Transverse colon (tissue), 4 donors: ENCODE data around the gene SQOR.

ENCODE experiments used
- CTCF ChIP-seq, 5 experiments: fragments of 200-600 bp in 3 of 5; fragments of 450-650 bp in 2 of 5; sonication (generic) in 3 of 5; IDR thresholded peaks; 1 replicate in 2 of 5; 2 replicates in 3 of 5; pipeline ENCODE4 v1.5.1; 2016 to 2017; ENCODE audit warnings: antibody characterized with exemption in 5 of 5, inconsistent platforms in 3 of 5, mild to moderate bottlenecking in 2 of 5, moderate library complexity in 1 of 5
- EP300 ChIP-seq: sonication (generic); formaldehyde crosslinking; IDR thresholded peaks from one replicate; pipeline ENCODE4 v1.6.1; 2017; ENCODE audit warnings: antibody characterized with exemption, low read depth
- POLR2A ChIP-seq: fragments of 450-650 bp; IDR thresholded peaks from one replicate; pipeline ENCODE4 v1.6.1; 2016; ENCODE audit warnings: antibody characterized with exemption, mild to moderate bottlenecking, moderate library complexity
- POLR2AphosphoS5 ChIP-seq, 3 donors: sonication (generic); formaldehyde crosslinking; IDR thresholded peaks; one replicate each; pipeline ENCODE4 v1.6.1; 2016; ENCODE audit warnings: antibody characterized with exemption in 3 of 3

- no peak for TF ChIP-seq CTCF (IDR thresholded peaks at IDR 0.05)
- TF ChIP-seq POLR2A = no peak
- peak; percentile 66 to 88 (median 67) for TF ChIP-seq POLR2AphosphoS5 (IDR thresholded peaks at IDR 0.05)
- TF ChIP-seq EP300 = no peak
Observed at GRCh38 chr15:45637552-45638033, 2.8 kb downstream of the SQOR start.
